Peyer's patch (tissue), 4 donors: ENCODE measurements around the gene FILIP1. TPM values are rescaled to one million over a fixed set of nuclear protein-coding genes. Genes with fewer than 3 reads are reported as not detected.

Source experiments
- DNase-seq, 3 donors: peaks; one replicate each; pipeline ENCODE4 v3.0.0-alpha.2; 2017 to 2019
- H3K27ac ChIP-seq, 4 donors: fragments of 200-600 bp; sonication (generic); one replicate each; pipeline ENCODE4 v1.5.1; 2016 to 2019
- H3K27me3 ChIP-seq, 2 donors: fragments of 200-600 bp; sonication (generic); one replicate each; pipeline ENCODE4 v1.5.1; 2019
- H3K36me3 ChIP-seq, 3 donors: fragments of 200-600 bp; sonication (generic); one replicate each; pipeline ENCODE4 v1.5.1; 2016 to 2019
- H3K4me1 ChIP-seq, 4 donors: fragments of 200-600 bp; sonication (generic); one replicate each; pipeline ENCODE4 v1.5.1; 2016 to 2019
- H3K4me3 ChIP-seq, 4 donors: fragments of 200-600 bp; sonication (generic); 1 replicate in 3 of 4; 2 replicates in 1 of 4; pipeline ENCODE4 v1.5.1; 2016 to 2019; ENCODE audit warnings: mild to moderate bottlenecking in 1 of 4
- H3K9me3 ChIP-seq, 4 donors: fragments of 200-600 bp; sonication (generic); one replicate each; pipeline ENCODE4 v1.5.1; 2016 to 2019; ENCODE audit warnings: mild to moderate bottlenecking in 1 of 4
- POLR2A ChIP-seq, 2 donors: fragments of 450-650 bp; IDR thresholded peaks; one replicate each; pipeline ENCODE4 v1.5.1; 2017; ENCODE audit warnings: antibody characterized with exemption in 2 of 2, mild to moderate bottlenecking in 2 of 2, moderate library complexity in 2 of 2
- total RNA-seq, 4 donors: library from RNA; depleted of rRNA; stranded (reverse); fragments of >200 nt; gene quantifications; one replicate each; pipeline ENCODE4 v1.1.0, GENCODE V29; 2016
- TF ChIP-seq, protein P1 (sequence below), 6 experiments: fragments of 450-650 bp in 4 of 6; fragments of 200-600 bp in 2 of 6; sonication (generic) in 1 of 6; IDR thresholded peaks; one replicate each; pipeline ENCODE4 v1.5.1; 2017 to 2019; ENCODE audit warnings: antibody characterized with exemption in 6 of 6, mild to moderate bottlenecking in 3 of 6, moderate library complexity in 1 of 6

Gene FILIP1
- total RNA-seq, 4 donors from 2014 or later: 1.1 to 7.4 (median 4.0) TPM

DNA sequence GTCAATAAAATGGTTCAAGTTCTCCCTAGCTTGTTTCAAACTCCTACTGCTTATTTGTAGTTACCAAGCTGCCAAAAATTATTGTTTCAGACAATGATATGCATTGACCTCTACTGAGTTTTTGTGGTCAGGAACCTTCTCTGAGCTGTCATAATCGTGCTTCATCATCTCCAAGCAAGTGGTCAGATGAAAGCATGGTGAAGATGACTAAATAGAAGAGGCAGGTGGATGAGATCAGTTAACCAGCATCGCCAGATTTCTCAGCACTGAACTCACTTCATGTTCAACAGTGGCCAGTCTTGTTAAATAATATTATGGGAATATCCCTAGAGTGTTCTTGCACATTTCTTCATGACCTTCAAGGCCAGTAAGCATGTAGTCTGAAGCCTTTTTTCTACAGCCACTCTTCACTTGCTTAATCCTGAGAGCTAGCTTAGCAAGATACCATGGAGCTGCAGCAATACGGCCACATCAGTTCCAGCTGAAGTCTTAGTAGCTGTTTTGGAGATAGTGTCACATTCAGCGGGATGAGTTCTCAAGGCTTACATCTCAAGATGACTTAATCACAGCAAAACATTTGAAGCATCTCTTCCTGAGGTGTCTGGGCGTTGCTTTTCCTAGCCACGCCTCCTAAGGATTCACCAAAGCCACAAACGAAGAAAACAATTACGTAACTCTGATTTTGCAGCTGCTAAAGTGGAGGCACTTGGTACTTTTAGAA, 107.4 kb downstream of the FILIP1 start:
- Histone ChIP-seq H3K4me3 (no peak overlapping the region), H3K9me3 (no peaks in the 10 kb centered on the region), H3K27ac (no peak overlapping the region), H3K4me1 (no peaks in the 10 kb centered on the region), H3K36me3 (no peaks in the 10 kb centered on the region), H3K27me3 (no peaks in the 10 kb centered on the region)
- no peak for TF ChIP-seq POLR2A (IDR thresholded peaks at IDR 0.05)
- TF ChIP-seq, protein P1, sequence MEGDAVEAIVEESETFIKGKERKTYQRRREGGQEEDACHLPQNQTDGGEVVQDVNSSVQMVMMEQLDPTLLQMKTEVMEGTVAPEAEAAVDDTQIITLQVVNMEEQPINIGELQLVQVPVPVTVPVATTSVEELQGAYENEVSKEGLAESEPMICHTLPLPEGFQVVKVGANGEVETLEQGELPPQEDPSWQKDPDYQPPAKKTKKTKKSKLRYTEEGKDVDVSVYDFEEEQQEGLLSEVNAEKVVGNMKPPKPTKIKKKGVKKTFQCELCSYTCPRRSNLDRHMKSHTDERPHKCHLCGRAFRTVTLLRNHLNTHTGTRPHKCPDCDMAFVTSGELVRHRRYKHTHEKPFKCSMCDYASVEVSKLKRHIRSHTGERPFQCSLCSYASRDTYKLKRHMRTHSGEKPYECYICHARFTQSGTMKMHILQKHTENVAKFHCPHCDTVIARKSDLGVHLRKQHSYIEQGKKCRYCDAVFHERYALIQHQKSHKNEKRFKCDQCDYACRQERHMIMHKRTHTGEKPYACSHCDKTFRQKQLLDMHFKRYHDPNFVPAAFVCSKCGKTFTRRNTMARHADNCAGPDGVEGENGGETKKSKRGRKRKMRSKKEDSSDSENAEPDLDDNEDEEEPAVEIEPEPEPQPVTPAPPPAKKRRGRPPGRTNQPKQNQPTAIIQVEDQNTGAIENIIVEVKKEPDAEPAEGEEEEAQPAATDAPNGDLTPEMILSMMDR (IDR thresholded peaks at IDR 0.05): no peak
- DNase-seq: no peak

DNA sequence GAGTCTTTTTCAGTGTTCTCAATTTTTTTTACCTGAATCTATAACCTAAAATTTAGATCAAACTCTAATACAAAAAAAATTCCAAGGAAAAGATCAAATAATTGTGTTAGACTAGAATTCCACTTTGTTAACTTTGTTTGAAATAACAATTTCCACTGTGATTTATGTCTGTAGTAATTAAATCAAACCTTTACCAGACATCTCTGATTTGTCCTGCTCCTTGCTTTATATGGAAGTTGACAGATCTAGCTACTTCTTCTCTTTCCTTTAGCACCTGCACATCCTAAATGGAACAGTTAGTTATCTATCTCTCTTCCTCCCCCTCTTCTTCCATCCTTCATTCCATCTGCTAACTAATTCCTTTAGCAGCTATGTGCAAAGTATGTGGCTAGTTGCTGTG, 109.5 kb downstream of the FILIP1 start:
- no peak overlapping the region for H3K27ac ChIP-seq
- no peaks in the 10 kb centered on the region for H3K9me3 ChIP-seq
- H3K4me3 ChIP-seq: no peak overlapping the region
- DNase-seq: no peak
- H3K36me3 ChIP-seq: no peaks in the 10 kb centered on the region
- no peaks in the 10 kb centered on the region for H3K4me1 ChIP-seq
- no peaks in the 10 kb centered on the region for H3K27me3 ChIP-seq
- TF ChIP-seq, protein P1 (IDR thresholded peaks at IDR 0.05): no peak

DNA sequence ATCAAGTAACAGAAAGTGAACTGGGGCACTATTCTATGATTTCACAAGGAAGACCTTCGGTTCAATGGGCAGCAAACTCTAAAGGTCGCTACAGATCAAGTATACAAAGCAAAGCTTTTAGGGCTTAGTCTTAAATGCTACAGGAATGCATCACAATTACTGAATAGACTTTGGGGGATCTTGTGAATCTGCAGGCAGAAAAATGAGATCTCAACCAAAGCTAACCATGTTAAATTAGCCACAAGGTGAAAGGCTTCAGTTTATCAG, 111.0 kb downstream of the FILIP1 start:
- Histone ChIP-seq H3K27me3 (no peaks in the 10 kb centered on the region), H3K9me3 (no peaks in the 10 kb centered on the region), H3K27ac (no peak overlapping the region), H3K4me1 (no peaks in the 10 kb centered on the region), H3K4me3 (no peak overlapping the region), H3K36me3 (no peaks in the 10 kb centered on the region)
- no peak for DNase-seq
- TF ChIP-seq, protein P1 (IDR thresholded peaks at IDR 0.05): no peak
- no peak for TF ChIP-seq POLR2A (IDR thresholded peaks at IDR 0.05)

DNA sequence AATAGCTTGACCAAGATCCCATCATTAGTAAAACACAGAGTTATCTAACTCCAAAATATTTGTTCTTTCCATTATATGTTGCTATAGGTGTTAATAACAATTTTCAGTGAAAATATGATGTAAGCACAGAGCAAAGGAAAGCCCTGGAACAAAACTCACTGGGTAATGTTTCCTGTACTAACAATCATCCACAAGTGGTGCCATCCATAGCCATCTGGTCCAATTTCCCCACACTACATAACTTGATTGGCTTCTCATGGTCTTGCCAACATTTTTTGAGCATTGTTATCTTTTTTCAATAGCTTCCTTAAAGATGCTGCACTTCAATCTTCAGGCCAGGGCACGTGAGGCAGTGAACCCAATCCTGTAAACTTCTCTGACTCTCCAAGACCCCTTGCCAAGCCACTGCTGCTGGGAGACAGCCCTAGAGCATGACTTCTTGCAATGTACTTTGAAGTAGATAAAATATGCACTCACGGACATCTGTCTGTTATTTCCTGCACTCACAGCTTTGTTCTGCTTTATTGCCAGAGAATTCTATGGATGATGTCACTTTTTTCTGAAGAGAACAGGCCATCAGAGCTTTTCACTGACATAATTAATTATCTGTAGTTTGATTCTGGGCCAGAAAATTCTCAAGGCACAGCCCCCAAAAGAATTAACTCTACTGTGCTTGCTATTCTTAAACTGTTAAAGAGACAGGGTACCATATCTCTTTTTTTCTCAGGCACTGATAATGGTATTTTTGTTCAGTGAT, 111.5 kb downstream of the FILIP1 start:
- TF ChIP-seq, protein P1 (IDR thresholded peaks at IDR 0.05): no peak
- no peak for TF ChIP-seq POLR2A (IDR thresholded peaks at IDR 0.05)
- H3K9me3 ChIP-seq: no peaks in the 10 kb centered on the region
- H3K36me3 ChIP-seq: no peaks in the 10 kb centered on the region
- no peak overlapping the region for H3K4me3 ChIP-seq
- no peak for DNase-seq
- H3K27ac ChIP-seq: no peak overlapping the region
- no peaks in the 10 kb centered on the region for H3K27me3 ChIP-seq
- H3K4me1 ChIP-seq: no peaks in the 10 kb centered on the region

DNA sequence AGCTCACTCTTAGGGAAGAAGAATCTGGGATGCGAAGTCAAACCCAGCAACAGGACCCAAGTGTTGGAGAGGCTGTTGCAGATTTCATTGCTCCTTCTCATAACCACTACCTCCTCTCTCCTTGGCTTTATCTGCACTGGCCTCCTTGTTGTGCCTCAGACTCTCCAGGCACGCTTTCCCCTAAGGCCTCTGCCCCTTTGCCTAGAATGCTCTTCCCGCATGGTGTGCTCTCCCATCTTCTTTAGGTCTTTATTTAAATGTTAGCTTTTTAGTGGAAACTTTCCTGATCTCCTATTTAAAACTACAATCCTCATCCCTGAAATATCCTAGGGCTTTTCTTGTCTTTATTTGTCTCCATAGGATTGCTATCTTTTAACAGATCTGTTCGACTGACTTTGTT, 114.1 kb downstream of the FILIP1 start:
- Histone ChIP-seq H3K36me3 (no peaks in the 10 kb centered on the region), H3K4me3 (no peak overlapping the region), H3K4me1 (no peaks in the 10 kb centered on the region), H3K27me3 (no peaks in the 10 kb centered on the region), H3K9me3 (no peaks in the 10 kb centered on the region), H3K27ac (no peak overlapping the region)
- no peak for DNase-seq
- no peak for TF ChIP-seq POLR2A (IDR thresholded peaks at IDR 0.05)
- TF ChIP-seq, protein P1 (IDR thresholded peaks at IDR 0.05): no peak
